ENCODE data around the gene GJC1. TPM values are rescaled to one million over a fixed set of nuclear protein-coding genes. Genes with fewer than 3 reads are reported as not detected.

The GJC1 gene
- total RNA-seq, 1 experiment from 2014 or later: 119 TPM

DNA sequence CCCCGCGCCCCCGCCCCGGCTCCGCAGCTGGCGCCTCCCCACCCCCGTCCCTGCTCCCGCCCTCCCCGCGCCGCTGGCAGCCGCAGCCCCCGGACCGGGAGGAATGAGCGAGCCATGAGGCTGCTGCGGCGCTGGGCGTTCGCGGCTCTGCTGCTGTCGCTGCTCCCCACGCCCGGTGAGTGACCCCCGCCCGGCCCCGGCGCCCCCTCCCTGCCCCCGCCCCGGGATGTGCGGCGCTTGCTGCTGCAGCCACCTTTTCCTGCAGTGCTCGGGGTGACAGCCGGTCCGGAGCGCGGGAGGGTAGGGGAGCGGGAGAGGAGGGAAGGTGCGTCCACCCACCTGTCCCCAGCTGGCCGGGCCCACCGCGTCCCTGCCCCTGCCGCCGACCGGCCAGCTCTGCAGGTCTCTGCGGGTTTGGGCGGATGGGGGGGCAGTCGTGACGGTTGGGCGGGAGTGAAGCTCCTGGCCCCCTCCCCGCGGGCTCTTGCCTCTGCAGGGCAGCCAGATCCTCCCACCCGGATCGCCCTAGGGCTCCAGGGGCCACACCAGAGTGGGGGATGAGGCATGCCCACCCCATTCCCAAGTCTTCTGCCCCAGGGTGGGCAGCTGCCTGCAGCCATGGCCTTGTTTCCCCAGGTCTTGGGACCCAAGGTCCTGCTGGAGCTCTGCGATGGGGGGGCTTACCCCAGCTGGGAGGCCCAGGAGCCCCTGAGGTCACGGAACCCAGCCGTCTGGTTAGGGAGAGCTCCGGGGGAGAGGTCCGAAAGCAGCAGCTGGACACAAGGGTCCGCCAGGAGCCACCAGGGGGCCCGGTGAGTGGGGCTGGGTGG, 70.8 kb downstream of the GJC1 start:
- Histone ChIP-seq H3K27ac (ENCODE audit: insufficient read length, low read depth, low read length) (no peak overlapping the region), H3K14ac (ENCODE audit: insufficient read depth, low read length) (no peak overlapping the region; the same call in 1 of the 2 replicates), H3K18ac (ENCODE audit: insufficient read length, low read depth, low read length) (no peak overlapping the region), H3K4me2 (ENCODE audit: insufficient read depth, insufficient read length, low read length) (no peak overlapping the region), H3K79me1 (ENCODE audit: insufficient read depth, low read depth, low read length, poor library complexity, severe bottlenecking) (no peaks in the 10 kb centered on the region), H2BK12ac (ENCODE audit: insufficient read length, low read depth, low read length) (no peak overlapping the region), H4K91ac (ENCODE audit: insufficient read length, low read depth, low read length) (no peak overlapping the region), H4K20me1 (ENCODE audit: control insufficient read depth, insufficient read depth, insufficient read length) (no peaks in the 10 kb centered on the region), H3K9me3 (ENCODE audit: control insufficient read depth, low read depth, low read length) (no peaks in the 10 kb centered on the region), H3K79me2 (ENCODE audit: insufficient read depth, low read length) (no peaks in the 10 kb centered on the region), H2BK20ac (ENCODE audit: low read depth, low read length, poor library complexity, severe bottlenecking) (no peak overlapping the region), H3K4ac (ENCODE audit: low read depth, low read length) (no peak overlapping the region), H3K4me1 (ENCODE audit: insufficient read depth, low read length) (no peaks in the 10 kb centered on the region), H4K5ac (ENCODE audit: insufficient read length, low read depth, low read length) (no peak overlapping the region), H4K8ac (replicated peaks; ENCODE audit: insufficient read length, low read depth, low read length) (no peak overlapping the region), H3K23me2 (ENCODE audit: insufficient read length, low read depth, low read length, poor library complexity, severe bottlenecking) (peaks cover 7% of the 10 kb centered on the region), H2BK120ac (ENCODE audit: low read depth, low read length, poor library complexity, severe bottlenecking) (no peak overlapping the region), H3K9ac (ENCODE audit: extremely low read depth, insufficient read length, low read length) (no peak overlapping the region), H2BK5ac (ENCODE audit: insufficient read length, low read length) (no peak overlapping the region), H3K23ac (ENCODE audit: insufficient read length, low read depth, low read length) (no peak overlapping the region), H3K27me3 (ENCODE audit: insufficient read depth, low read length) (peaks cover 19% of the 10 kb centered on the region), H2BK15ac (ENCODE audit: low read depth, low read length) (no peak overlapping the region), H2AK5ac (ENCODE audit: insufficient read length, low read length) (no peak overlapping the region), H2AFZ (ENCODE audit: low read length) (no peak overlapping the region), H3K56ac (ENCODE audit: insufficient read length, low read depth, low read length) (no peak overlapping the region), H3T11ph (ENCODE audit: low read length) (no peak overlapping the region)
- peak; percentile 48 for DNase-seq
- Mint-ChIP-seq H3K36me3 (ENCODE audit: insufficient read depth in 1 of 3, low read depth in 3 of 3) (no peaks in the 10 kb centered on the region), H3K4me1 (peaks cover 2 to 10% of the 10 kb centered on the region in 2 experiments; a peak in 1 of 4 replicates), H3K4me3 (peak overlapping the region; percentile 37 to 58; a peak in 4 of 5 replicates), H3K27me3 (ENCODE audit: low read depth) (peaks cover 82% of the 10 kb centered on the region), H3K27ac (no peak overlapping the region), H3K9me3 (no peaks in the 10 kb centered on the region; a peak in 1 of 5 replicates)
- TF ChIP-seq, protein P1, sequence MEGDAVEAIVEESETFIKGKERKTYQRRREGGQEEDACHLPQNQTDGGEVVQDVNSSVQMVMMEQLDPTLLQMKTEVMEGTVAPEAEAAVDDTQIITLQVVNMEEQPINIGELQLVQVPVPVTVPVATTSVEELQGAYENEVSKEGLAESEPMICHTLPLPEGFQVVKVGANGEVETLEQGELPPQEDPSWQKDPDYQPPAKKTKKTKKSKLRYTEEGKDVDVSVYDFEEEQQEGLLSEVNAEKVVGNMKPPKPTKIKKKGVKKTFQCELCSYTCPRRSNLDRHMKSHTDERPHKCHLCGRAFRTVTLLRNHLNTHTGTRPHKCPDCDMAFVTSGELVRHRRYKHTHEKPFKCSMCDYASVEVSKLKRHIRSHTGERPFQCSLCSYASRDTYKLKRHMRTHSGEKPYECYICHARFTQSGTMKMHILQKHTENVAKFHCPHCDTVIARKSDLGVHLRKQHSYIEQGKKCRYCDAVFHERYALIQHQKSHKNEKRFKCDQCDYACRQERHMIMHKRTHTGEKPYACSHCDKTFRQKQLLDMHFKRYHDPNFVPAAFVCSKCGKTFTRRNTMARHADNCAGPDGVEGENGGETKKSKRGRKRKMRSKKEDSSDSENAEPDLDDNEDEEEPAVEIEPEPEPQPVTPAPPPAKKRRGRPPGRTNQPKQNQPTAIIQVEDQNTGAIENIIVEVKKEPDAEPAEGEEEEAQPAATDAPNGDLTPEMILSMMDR (conservative IDR thresholded peaks at IDR 0.05): peak; percentile 27; the same call in 1 of the 3 replicates
- no CpG with 5 or more reads among the region's 60 CpGs for WGBS (ENCODE audit: extremely low coverage, insufficient read length, low lambda C conversion rate)
